Ectodermal cell (in vitro differentiated cells): ENCODE measurements around the gene TCP1.
"Not testable (repeated sequence)": the region's sequence is repeated elsewhere in the genome, so short reads cannot be mapped to it uniquely, and the experiment has no call there.

Source experiments
- H3K27ac ChIP-seq: 2 replicates; pipeline ENCODE4 v1.7.0; 2013; ENCODE audit warnings: mild to moderate bottlenecking, low read depth, low read length; ENCODE audit not compliant: insufficient read depth, poor library complexity, severe bottlenecking
- H3K27me3 ChIP-seq: 2 replicates; pipeline ENCODE4 v1.7.0; 2013; ENCODE audit warnings: mild to moderate bottlenecking, low read length; ENCODE audit not compliant: insufficient read depth, control insufficient read depth, poor library complexity, severe bottlenecking
- H3K36me3 ChIP-seq: one replicate; pipeline ENCODE4 v1.7.0; 2013; ENCODE audit warnings: low read length; ENCODE audit not compliant: control insufficient read depth, insufficient read depth
- H3K4me1 ChIP-seq: one replicate; pipeline ENCODE4 v1.7.0; 2013; ENCODE audit warnings: low read length; ENCODE audit not compliant: control insufficient read depth, insufficient read depth
- H3K4me3 ChIP-seq: 2 replicates; pipeline ENCODE4 v1.7.0; 2013; ENCODE audit warnings: low read depth, low read length, control low read depth; ENCODE audit not compliant: insufficient read depth
- H3K9me3 ChIP-seq: 2 replicates; pipeline ENCODE4 v1.7.0; 2013; ENCODE audit warnings: mild to moderate bottlenecking, low read length, moderate library complexity; ENCODE audit not compliant: control insufficient read depth
- WGBS, 2 experiments: methylation state at CpG; one replicate each; pipeline ENCODE4 v1.1.7; 2013; ENCODE audit warnings: missing lambda C conversion rate in 2 of 2; 5-methylcytosine and 5-hydroxymethylcytosine counted together

TCP1 gene

GRCh38 chr6:159829526-159829925 is 40.1 kb upstream of the TCP1 start:
- H3K36me3 ChIP-seq: no peaks in the 10 kb centered on the region
- no peaks in the 10 kb centered on the region for H3K27me3 ChIP-seq
- no peak overlapping the region for H3K27ac ChIP-seq
- H3K9me3 ChIP-seq: no peaks in the 10 kb centered on the region
- H3K4me3 ChIP-seq: no peak overlapping the region
- WGBS, 2 experiments: 89 to 93% methylated on average over 4 of the region's 4 CpGs
- H3K4me1 ChIP-seq: no peaks in the 10 kb centered on the region

GRCh38 chr6:159828074-159828473 is 38.7 kb upstream of the TCP1 start:
- Histone ChIP-seq H3K27me3 (no peaks in the 10 kb centered on the region), H3K27ac (no peak overlapping the region), H3K36me3 (no peaks in the 10 kb centered on the region), H3K4me1 (no peaks in the 10 kb centered on the region), H3K9me3 (no peaks in the 10 kb centered on the region), H3K4me3 (no peak overlapping the region)
- 81 to 84% methylated on average over 6 to 7 of the region's 7 CpGs for WGBS, 2 experiments

DNA sequence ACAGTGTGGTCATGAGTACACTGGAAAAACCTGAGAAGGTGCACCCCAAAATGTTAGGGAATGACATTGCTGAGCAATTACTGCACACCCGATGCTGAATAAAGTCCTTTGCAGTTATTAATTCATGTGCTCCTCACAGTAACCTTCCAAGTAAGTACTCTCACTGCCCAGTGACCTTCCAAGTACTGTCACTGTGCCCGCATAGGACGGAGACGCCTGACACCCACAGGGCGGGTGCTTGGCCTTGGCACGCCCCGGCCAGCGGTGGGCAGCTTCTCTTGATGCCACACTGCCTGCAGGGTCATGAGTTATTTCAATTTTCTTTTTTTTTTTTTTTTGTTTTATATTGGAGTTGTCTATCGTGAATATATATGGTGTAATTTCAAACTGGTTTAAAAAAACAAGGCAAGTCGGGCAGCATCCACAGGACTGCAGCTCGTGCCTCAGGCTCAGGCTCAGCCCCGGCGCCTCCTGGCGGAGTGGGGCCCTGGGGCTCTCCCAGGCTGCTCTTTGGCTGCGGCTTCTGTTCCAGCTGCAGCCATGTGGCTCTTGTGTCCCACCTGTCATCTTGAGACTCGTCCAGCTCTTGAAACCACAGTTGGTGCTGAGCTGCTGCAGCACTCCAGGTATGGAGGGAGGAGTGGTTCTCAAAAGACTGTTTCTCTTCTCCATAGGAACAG is 37.7 kb upstream of the TCP1 start:
- no peak overlapping the region for H3K27ac ChIP-seq
- H3K27me3 ChIP-seq: no peaks in the 10 kb centered on the region
- H3K9me3 ChIP-seq: no peaks in the 10 kb centered on the region
- WGBS, 2 experiments: 95 to 96% methylated on average over 16 of the region's 16 CpGs
- H3K36me3 ChIP-seq: no peaks in the 10 kb centered on the region
- no peak overlapping the region for H3K4me3 ChIP-seq
- H3K4me1 ChIP-seq: no peaks in the 10 kb centered on the region

- H3K9me3 ChIP-seq: no peaks in the 10 kb centered on the region
- H3K4me3 ChIP-seq: no peak overlapping the region
- 94 to 95% methylated on average over 13 of the region's 13 CpGs for WGBS, 2 experiments
Measured at GRCh38 chr6:159826004-159826403, 36.6 kb upstream of the TCP1 start.

DNA sequence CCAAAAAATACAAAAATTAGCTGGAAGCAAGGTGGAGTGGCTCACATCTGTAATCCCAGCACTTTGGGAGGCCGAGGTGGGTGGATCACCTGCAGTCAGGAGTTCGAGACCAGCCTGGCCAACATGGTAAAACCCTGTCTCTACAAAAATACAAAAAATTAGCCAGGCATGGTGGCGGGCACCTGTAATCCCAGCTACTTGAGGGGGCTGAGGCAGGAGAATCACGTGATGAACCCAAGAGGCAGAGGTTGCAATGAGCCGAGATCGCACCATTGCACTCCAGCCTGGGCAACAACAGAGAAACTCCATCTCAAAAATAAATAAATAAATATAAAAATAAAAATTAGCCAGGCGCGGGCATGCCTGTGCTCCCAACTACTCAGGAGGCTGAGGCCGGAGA is 35.3 kb upstream of the TCP1 start:
- 90 to 94% methylated on average over 7 to 8 of the region's 9 CpGs for WGBS, 2 experiments
- H3K27ac ChIP-seq, H3K27me3 ChIP-seq, H3K36me3 ChIP-seq, H3K4me3 ChIP-seq, H3K9me3 ChIP-seq, H3K4me1 ChIP-seq: not testable (repeated sequence)

More at GRCh38 chr6:159826004-159826403, 36.6 kb upstream of the TCP1 start:
- Histone ChIP-seq H3K36me3 (no peaks in the 10 kb centered on the region), H3K4me1 (no peaks in the 10 kb centered on the region), H3K27me3 (no peaks in the 10 kb centered on the region), H3K27ac (no peak overlapping the region)

DNA sequence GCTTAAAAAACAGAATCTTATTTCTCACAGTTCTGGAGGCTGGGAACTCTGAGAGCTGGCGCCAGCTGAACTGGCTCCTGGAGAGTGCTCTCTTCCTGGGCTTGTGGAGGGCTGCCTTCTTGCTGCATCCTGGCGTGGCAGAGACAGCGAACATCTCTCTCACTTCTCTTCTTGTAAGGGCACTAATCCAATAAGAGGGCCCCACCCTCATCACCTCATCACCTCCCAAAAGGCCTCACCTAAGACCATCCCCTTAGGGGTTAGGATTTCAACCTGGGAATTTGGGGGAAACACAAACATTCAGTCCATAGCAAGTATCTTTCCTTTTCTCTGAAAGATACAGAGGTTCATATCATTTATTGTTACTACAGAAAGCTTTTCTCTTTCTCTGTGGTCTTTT is 34.6 kb upstream of the TCP1 start:
- WGBS, 2 experiments: 90 to 96% methylated on average over 3 of the region's 3 CpGs
- Histone ChIP-seq H3K36me3 (no peaks in the 10 kb centered on the region), H3K9me3 (no peaks in the 10 kb centered on the region), H3K4me1 (no peaks in the 10 kb centered on the region), H3K27me3 (no peaks in the 10 kb centered on the region), H3K4me3 (no peak overlapping the region), H3K27ac (no peak overlapping the region)

GRCh38 chr6:159821726-159822125 is 32.3 kb upstream of the TCP1 start:
- Histone ChIP-seq H3K27ac (no peak overlapping the region), H3K9me3 (no peaks in the 10 kb centered on the region), H3K4me3 (no peak overlapping the region), H3K4me1 (no peaks in the 10 kb centered on the region), H3K36me3 (no peaks in the 10 kb centered on the region), H3K27me3 (no peaks in the 10 kb centered on the region)
- WGBS, 2 experiments: 93% methylated on average over 10 of the region's 10 CpGs

DNA sequence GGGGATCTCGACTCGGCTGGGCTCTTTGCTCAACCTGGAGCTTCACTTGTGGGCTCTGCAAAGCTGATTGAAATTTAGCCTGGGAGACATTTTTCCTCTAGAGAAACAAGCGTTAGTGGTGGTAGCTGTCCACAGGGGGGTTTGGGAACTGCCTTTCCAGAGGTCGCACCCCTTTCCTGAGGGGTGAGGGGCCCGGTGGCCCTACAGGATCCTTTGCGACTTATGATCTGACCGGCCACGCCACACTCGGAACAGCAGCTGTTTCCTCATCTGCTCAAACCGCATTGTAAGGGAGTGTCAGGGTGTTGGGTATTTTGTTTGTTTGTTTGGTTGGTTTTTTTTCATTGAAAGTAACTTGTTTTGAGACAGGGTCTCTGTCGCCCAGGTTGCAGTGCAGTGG is 31.7 kb upstream of the TCP1 start:
- no peak overlapping the region for H3K27ac ChIP-seq
- H3K4me3 ChIP-seq: no peak overlapping the region
- no peaks in the 10 kb centered on the region for H3K27me3 ChIP-seq
- H3K36me3 ChIP-seq: no peaks in the 10 kb centered on the region
- 95 to 97% methylated on average over 11 of the region's 11 CpGs for WGBS, 2 experiments
- H3K9me3 ChIP-seq: no peaks in the 10 kb centered on the region
- H3K4me1 ChIP-seq: no peaks in the 10 kb centered on the region

GRCh38 chr6:159819932-159820640 is 30.7 kb upstream of the TCP1 start:
- no peak overlapping the region for H3K4me3 ChIP-seq
- H3K27ac ChIP-seq: no peak overlapping the region
- H3K9me3 ChIP-seq: no peaks in the 10 kb centered on the region
- H3K4me1 ChIP-seq: no peaks in the 10 kb centered on the region
- no peaks in the 10 kb centered on the region for H3K27me3 ChIP-seq
- WGBS, 2 experiments: 48 to 56% methylated on average over 28 of the region's 28 CpGs
- no peaks in the 10 kb centered on the region for H3K36me3 ChIP-seq

- H3K27me3 ChIP-seq: no peaks in the 10 kb centered on the region
- H3K36me3 ChIP-seq: no peaks in the 10 kb centered on the region
- no peaks in the 10 kb centered on the region for H3K4me1 ChIP-seq
- H3K9me3 ChIP-seq: no peaks in the 10 kb centered on the region
- no peak overlapping the region for H3K4me3 ChIP-seq
- no peak overlapping the region for H3K27ac ChIP-seq
- WGBS, 2 experiments: 92 to 95% methylated on average over 16 of the region's 16 CpGs
Measured at GRCh38 chr6:159819098-159819497, 29.7 kb upstream of the TCP1 start.
